HEK293 (cell line): ENCODE data around the gene MDFI.

Source experiments
- CTCF ChIA-PET: fragments of 350-600 bp; formaldehyde crosslinking; extraction: SDS; loops from one replicate; lab custom pipeline; 2021; ENCODE audit warnings: antibody characterized with exemption; lab: Yijun Ruan, JAX
- POLR2A ChIA-PET: fragments of 300-600 bp; formaldehyde crosslinking; extraction: SDS; loops from one replicate; lab custom pipeline; 2020; ENCODE audit warnings: antibody characterized with exemption, inconsistent platforms; lab: Yijun Ruan, JAX
- H3K27ac ChIP-seq: fragments of 200-500 bp; sonication (Bioruptor generic); 2 replicates; pipeline ENCODE4 v1.5.1; 2014; ENCODE audit warnings: low read depth, low read length, control low read depth, inconsistent platforms; ENCODE audit errors: extremely low read depth
- H3K36me3 ChIP-seq, 2 experiments: fragments of 200-500 bp in 1 of 2; sonication (Bioruptor generic) in 1 of 2; 1 replicate in 1 of 2; 2 replicates in 1 of 2; pipeline ENCODE4 v1.5.1; 2014 to 2017; ENCODE audit warnings: inconsistent platforms in 2 of 2, low read length in 2 of 2; ENCODE audit not compliant: control insufficient read depth in 2 of 2, insufficient read depth in 1 of 2
- H3K4me1 ChIP-seq: fragments of 200-500 bp; sonication (Bioruptor generic); 2 replicates; pipeline ENCODE4 v1.5.1; 2014; ENCODE audit warnings: mild to moderate bottlenecking, low read length, inconsistent platforms; ENCODE audit not compliant: control insufficient read depth, insufficient read depth
- H3K4me3 ChIP-seq: 2 replicates; pipeline ENCODE4 v1.5.1; 2011; ENCODE audit warnings: low read depth, mild to moderate bottlenecking, control low read depth, low read length, moderate library complexity
- H3K9me3 ChIP-seq: fragments of 200-500 bp; sonication (Bioruptor generic); 2 replicates; pipeline ENCODE4 v1.5.1; 2014; ENCODE audit warnings: low read depth, low read length, inconsistent platforms; ENCODE audit not compliant: control insufficient read depth, insufficient read depth
- BCL11B ChIP-seq: fragments of 450-650 bp; formaldehyde crosslinking; IDR thresholded peaks from 2 replicates; pipeline ENCODE4 v1.5.1; 2016; ENCODE audit warnings: low read depth, missing biosample characterization, missing genetic modification characterization
- KLF1 ChIP-seq: fragments of 450-650 bp; formaldehyde crosslinking; IDR thresholded peaks from 2 replicates; pipeline ENCODE4 v1.5.1; 2016; ENCODE audit warnings: missing biosample characterization, missing genetic modification characterization
- MEIS1 ChIP-seq: sonication (generic); formaldehyde crosslinking; IDR thresholded peaks from 2 replicates; pipeline ENCODE4 v1.8.1; 2022; ENCODE audit warnings: missing genetic modification reagents, mild to moderate bottlenecking, borderline replicate concordance
- SCRT1 ChIP-seq: fragments of 450-650 bp; formaldehyde crosslinking; IDR thresholded peaks from 2 replicates; pipeline ENCODE4 v1.5.1; 2016; ENCODE audit warnings: missing biosample characterization, missing genetic modification characterization, borderline replicate concordance
- SP7 ChIP-seq: fragments of 450-650 bp; formaldehyde crosslinking; IDR thresholded peaks from 2 replicates; pipeline ENCODE4 v1.5.1; 2016; ENCODE audit warnings: missing biosample characterization, missing genetic modification characterization
- ZBTB7A ChIP-seq: fragments of 450-650 bp; formaldehyde crosslinking; IDR thresholded peaks from 2 replicates; pipeline ENCODE4 v1.5.1; 2016; ENCODE audit warnings: low read depth, missing biosample characterization, missing genetic modification characterization
- ZNF121 ChIP-seq: fragments of 450-650 bp; formaldehyde crosslinking; IDR thresholded peaks from 2 replicates; pipeline ENCODE4 v1.5.1; 2016; ENCODE audit warnings: missing biosample characterization, missing genetic modification characterization
- ZNF132 ChIP-seq: fragments of 450-650 bp; formaldehyde crosslinking; IDR thresholded peaks from 2 replicates; pipeline ENCODE4 v1.5.1; 2017; ENCODE audit warnings: missing biosample characterization, missing genetic modification characterization, borderline replicate concordance
- ZNF501 ChIP-seq: fragments of 450-650 bp; formaldehyde crosslinking; IDR thresholded peaks from 2 replicates; pipeline ENCODE4 v1.5.1; 2016; ENCODE audit warnings: missing biosample characterization, missing genetic modification characterization
- ZNF610 ChIP-seq: fragments of 450-650 bp; formaldehyde crosslinking; IDR thresholded peaks from 2 replicates; pipeline ENCODE4 v1.5.1; 2016; ENCODE audit warnings: missing biosample characterization, missing genetic modification characterization, borderline replicate concordance
- TF ChIP-seq, protein P1 (sequence below): fragments of 450-650 bp; formaldehyde crosslinking; IDR thresholded peaks from 2 replicates; pipeline ENCODE4 v1.5.1; 2016; ENCODE audit warnings: missing biosample characterization, missing genetic modification characterization, low read depth
- TF ChIP-seq, protein P2 (sequence below): fragments of 450-650 bp; formaldehyde crosslinking; IDR thresholded peaks from 2 replicates; pipeline ENCODE4 v1.5.1; 2016; ENCODE audit warnings: missing biosample characterization, missing genetic modification characterization
- TF ChIP-seq, protein P3 (sequence below): fragments of 450-650 bp; formaldehyde crosslinking; IDR thresholded peaks from 2 replicates; pipeline ENCODE4 v1.5.1; 2016; ENCODE audit warnings: missing biosample characterization, missing genetic modification characterization

Gene MDFI

DNA sequence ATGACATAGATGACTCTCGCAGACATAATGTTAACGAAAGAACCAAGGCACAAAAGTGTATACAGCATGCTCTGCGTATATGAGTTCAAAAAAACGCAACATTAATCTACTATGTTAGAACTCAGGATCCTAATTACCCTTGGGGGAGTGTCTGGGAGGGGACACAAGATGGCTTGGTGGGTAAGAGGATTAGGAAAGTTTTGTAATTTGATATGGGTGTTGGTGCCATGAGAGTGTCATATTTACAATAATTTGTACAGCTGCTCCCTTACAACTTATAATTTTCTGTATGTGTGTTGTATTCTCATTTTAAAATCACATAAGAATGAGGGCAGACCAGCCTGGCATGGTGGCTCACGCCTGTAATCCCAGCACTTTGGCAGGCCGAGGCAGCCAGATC is 58.5 kb downstream of the MDFI start:
- H3K36me3 ChIP-seq: no peaks in the 10 kb centered on the region
- no peak overlapping the region for H3K27ac ChIP-seq
- no peaks in the 10 kb centered on the region for H3K9me3 ChIP-seq
- ChIA-PET CTCF (interaction anchor here (0.7 to 4.9 kb wide), 2 partner anchors 9 to 89 kb away, joined by 3 to 37 read pairs; no protein-coding TSS in a partner anchor), POLR2A (no interaction called here)
- TF ChIP-seq ZBTB7A: no peak
- TF ChIP-seq SP7 (tag by site-specific recombination): peak; percentile 85
- TF ChIP-seq KLF1: peak; percentile 67
- peak; percentile 88 for TF ChIP-seq ZNF121 (tag by site-specific recombination)
- no peak for TF ChIP-seq ZNF132
- H3K4me3 ChIP-seq: no peak overlapping the region
- H3K4me1 ChIP-seq: no peaks in the 10 kb centered on the region

DNA sequence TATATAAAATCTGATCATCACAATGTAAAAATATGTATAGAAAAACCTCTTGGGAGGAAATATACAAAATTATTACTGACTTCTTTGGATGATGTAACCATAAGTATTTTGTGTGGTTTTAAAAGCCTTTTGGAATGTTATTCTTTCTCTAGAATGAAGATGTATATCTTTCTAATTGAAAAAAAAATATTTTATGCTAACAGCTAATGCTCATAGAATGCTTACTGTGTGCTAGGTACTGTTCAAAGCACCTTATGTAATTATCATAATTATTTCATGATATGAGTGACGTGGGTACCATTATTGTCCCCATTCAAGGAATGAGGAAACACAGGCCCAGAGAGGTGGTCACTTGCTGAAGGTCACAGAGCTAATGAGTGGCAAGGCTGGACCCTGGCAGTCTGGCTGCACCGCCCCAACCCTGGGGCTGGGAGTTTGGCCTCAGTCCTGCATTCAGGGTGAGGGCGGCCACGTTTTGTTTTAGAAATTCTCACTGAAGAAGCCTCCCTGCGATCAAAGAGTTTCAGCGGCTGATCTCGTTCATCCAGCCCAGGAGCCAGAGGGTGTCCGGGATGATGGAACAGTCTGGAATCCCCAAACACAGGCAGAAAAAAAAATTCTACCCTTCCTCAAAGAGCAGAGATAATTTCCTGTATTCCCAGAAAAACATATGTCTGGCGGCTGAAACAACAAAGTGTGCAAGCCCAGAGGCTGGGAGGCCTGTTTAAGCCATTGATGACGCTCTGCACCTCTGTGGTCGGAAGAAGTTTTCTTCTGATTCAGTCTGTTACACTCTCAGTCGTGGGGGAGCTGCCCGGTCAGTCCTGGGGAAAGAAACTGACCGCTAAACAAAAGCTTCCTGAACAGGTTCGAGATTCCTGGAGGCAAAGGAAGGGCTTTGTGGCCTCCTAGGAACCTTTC is 59.9 kb downstream of the MDFI start:
- Histone ChIP-seq H3K36me3 (no peaks in the 10 kb centered on the region), H3K9me3 (no peaks in the 10 kb centered on the region), H3K27ac (no peak overlapping the region), H3K4me1 (no peaks in the 10 kb centered on the region), H3K4me3 (no peak overlapping the region)
- ChIA-PET CTCF (interaction anchor here (0.7 to 4.9 kb wide), 5 partner anchors 8 to 330 kb away, joined by 5 to 37 read pairs (median 6); no protein-coding TSS in a partner anchor), POLR2A (no interaction called here)
- no peak for TF ChIP-seq ZNF610 (tag by site-specific recombination)
- TF ChIP-seq, protein P1, sequence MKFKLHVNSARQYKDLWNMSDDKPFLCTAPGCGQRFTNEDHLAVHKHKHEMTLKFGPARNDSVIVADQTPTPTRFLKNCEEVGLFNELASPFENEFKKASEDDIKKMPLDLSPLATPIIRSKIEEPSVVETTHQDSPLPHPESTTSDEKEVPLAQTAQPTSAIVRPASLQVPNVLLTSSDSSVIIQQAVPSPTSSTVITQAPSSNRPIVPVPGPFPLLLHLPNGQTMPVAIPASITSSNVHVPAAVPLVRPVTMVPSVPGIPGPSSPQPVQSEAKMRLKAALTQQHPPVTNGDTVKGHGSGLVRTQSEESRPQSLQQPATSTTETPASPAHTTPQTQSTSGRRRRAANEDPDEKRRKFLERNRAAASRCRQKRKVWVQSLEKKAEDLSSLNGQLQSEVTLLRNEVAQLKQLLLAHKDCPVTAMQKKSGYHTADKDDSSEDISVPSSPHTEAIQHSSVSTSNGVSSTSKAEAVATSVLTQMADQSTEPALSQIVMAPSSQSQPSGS (tag by site-specific recombination): peak; percentile 53; the same call in 1 of the 2 replicates

DNA sequence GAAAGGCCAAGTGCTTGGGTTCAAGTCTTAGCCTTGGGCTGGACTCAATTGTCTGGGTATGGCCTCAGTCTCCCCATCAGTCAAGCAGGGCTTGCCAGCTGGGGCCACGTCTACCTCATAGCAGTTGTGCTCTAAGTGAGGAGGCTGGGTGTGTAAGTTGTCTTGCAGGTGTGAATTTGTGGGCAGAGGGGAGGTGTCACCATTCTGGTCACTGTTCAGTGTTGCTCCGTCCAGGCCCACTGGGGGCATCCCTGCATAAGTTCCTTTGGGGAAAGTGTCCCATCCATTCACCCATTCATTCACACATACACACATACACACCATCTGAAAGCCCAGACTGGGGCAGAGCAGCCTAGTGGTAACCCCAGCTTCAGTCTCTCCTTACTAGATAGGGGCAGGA is 60.8 kb downstream of the MDFI start:
- POLR2A ChIA-PET: no interaction called here
- H3K36me3 ChIP-seq: no peaks in the 10 kb centered on the region
- H3K9me3 ChIP-seq: no peaks in the 10 kb centered on the region
- H3K4me3 ChIP-seq: no peak overlapping the region
- no peak overlapping the region for H3K27ac ChIP-seq
- H3K4me1 ChIP-seq: no peaks in the 10 kb centered on the region
- CTCF ChIA-PET: interaction anchor here (0.6 to 2.7 kb wide), 7 partner anchors 10 to 331 kb away, joined by 3 to 20 read pairs (median 5); partner anchors contain the start of gene TOMM6
- TF ChIP-seq, protein P2, sequence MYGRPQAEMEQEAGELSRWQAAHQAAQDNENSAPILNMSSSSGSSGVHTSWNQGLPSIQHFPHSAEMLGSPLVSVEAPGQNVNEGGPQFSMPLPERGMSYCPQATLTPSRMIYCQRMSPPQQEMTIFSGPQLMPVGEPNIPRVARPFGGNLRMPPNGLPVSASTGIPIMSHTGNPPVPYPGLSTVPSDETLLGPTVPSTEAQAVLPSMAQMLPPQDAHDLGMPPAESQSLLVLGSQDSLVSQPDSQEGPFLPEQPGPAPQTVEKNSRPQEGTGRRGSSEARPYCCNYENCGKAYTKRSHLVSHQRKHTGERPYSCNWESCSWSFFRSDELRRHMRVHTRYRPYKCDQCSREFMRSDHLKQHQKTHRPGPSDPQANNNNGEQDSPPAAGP: no peak
- TF ChIP-seq SCRT1 (tag by site-specific recombination) (no peak), MEIS1 (CRISPR knock-in tag) (no peak), BCL11B (no peak), ZNF501 (tag by site-specific recombination) (no peak)
- TF ChIP-seq, protein P3, sequence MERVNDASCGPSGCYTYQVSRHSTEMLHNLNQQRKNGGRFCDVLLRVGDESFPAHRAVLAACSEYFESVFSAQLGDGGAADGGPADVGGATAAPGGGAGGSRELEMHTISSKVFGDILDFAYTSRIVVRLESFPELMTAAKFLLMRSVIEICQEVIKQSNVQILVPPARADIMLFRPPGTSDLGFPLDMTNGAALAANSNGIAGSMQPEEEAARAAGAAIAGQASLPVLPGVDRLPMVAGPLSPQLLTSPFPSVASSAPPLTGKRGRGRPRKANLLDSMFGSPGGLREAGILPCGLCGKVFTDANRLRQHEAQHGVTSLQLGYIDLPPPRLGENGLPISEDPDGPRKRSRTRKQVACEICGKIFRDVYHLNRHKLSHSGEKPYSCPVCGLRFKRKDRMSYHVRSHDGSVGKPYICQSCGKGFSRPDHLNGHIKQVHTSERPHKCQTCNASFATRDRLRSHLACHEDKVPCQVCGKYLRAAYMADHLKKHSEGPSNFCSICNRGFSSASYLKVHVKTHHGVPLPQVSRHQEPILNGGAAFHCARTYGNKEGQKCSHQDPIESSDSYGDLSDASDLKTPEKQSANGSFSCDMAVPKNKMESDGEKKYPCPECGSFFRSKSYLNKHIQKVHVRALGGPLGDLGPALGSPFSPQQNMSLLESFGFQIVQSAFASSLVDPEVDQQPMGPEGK (tag by site-specific recombination): no peak
